HEK293 (cell line): ENCODE results near the gene FANCC.

Experiments used
- CTCF ChIA-PET: fragments of 350-600 bp; formaldehyde crosslinking; extraction: SDS; loops from one replicate; lab custom pipeline; 2021; ENCODE audit warnings: antibody characterized with exemption; lab: Yijun Ruan, JAX
- POLR2A ChIA-PET: fragments of 300-600 bp; formaldehyde crosslinking; extraction: SDS; loops from one replicate; lab custom pipeline; 2020; ENCODE audit warnings: antibody characterized with exemption, inconsistent platforms; lab: Yijun Ruan, JAX
- H3K27ac ChIP-seq: fragments of 200-500 bp; sonication (Bioruptor generic); 2 replicates; pipeline ENCODE4 v1.5.1; 2014; ENCODE audit warnings: low read depth, low read length, control low read depth, inconsistent platforms; ENCODE audit errors: extremely low read depth
- H3K36me3 ChIP-seq, 2 experiments: fragments of 200-500 bp in 1 of 2; sonication (Bioruptor generic) in 1 of 2; 1 replicate in 1 of 2; 2 replicates in 1 of 2; pipeline ENCODE4 v1.5.1; 2014 to 2017; ENCODE audit warnings: inconsistent platforms in 2 of 2, low read length in 2 of 2; ENCODE audit not compliant: control insufficient read depth in 2 of 2, insufficient read depth in 1 of 2
- H3K4me1 ChIP-seq: fragments of 200-500 bp; sonication (Bioruptor generic); 2 replicates; pipeline ENCODE4 v1.5.1; 2014; ENCODE audit warnings: mild to moderate bottlenecking, low read length, inconsistent platforms; ENCODE audit not compliant: control insufficient read depth, insufficient read depth
- H3K4me3 ChIP-seq: 2 replicates; pipeline ENCODE4 v1.5.1; 2011; ENCODE audit warnings: low read depth, mild to moderate bottlenecking, control low read depth, low read length, moderate library complexity
- H3K9me3 ChIP-seq: fragments of 200-500 bp; sonication (Bioruptor generic); 2 replicates; pipeline ENCODE4 v1.5.1; 2014; ENCODE audit warnings: low read depth, low read length, inconsistent platforms; ENCODE audit not compliant: control insufficient read depth, insufficient read depth
- SETDB1 ChIP-seq: IDR thresholded peaks from one replicate; pipeline ENCODE4 v1.6.1; 2017; ENCODE audit warnings: mild to moderate bottlenecking, low read length, moderate library complexity, mixed read lengths; ENCODE audit not compliant: insufficient read length
- TRIM28 ChIP-seq: IDR thresholded peaks from 2 replicates; pipeline ENCODE4 v1.6.1; 2011; ENCODE audit warnings: low read length, control low read depth, borderline replicate concordance
- ZBTB26 ChIP-seq: fragments of 450-650 bp; formaldehyde crosslinking; optimal IDR thresholded peaks from 2 replicates; pipeline ENCODE3; 2016; ENCODE audit warnings: missing biosample characterization, mild to moderate bottlenecking, missing genetic modification characterization
- ZNF18 ChIP-seq: fragments of 450-650 bp; formaldehyde crosslinking; IDR thresholded peaks from 2 replicates; pipeline ENCODE4 v1.5.1; 2016; ENCODE audit warnings: missing biosample characterization, missing genetic modification characterization
- ZNF184 ChIP-seq: fragments of 450-650 bp; IDR thresholded peaks from 2 replicates; pipeline ENCODE4 v1.5.1; 2018; ENCODE audit warnings: missing biosample characterization, mild to moderate bottlenecking, missing genetic modification characterization
- ZNF214 ChIP-seq: fragments of 450-650 bp; formaldehyde crosslinking; IDR thresholded peaks from 2 replicates; pipeline ENCODE4 v1.5.1; 2017; ENCODE audit warnings: missing biosample characterization, mild to moderate bottlenecking, missing genetic modification characterization, borderline replicate concordance
- ZNF37A ChIP-seq: fragments of 450-650 bp; IDR thresholded peaks from 2 replicates; pipeline ENCODE4 v1.5.1; 2018; ENCODE audit warnings: missing biosample characterization, missing genetic modification characterization
- ZNF510 ChIP-seq: fragments of 450-650 bp; formaldehyde crosslinking; IDR thresholded peaks from 2 replicates; pipeline ENCODE4 v1.5.1; 2018; ENCODE audit warnings: mild to moderate bottlenecking, missing genetic modification characterization, missing biosample characterization; ENCODE audit not compliant: insufficient replicate concordance
- ZNF529 ChIP-seq: fragments of 450-650 bp; formaldehyde crosslinking; IDR thresholded peaks from 2 replicates; pipeline ENCODE4 v1.5.1; 2017; ENCODE audit warnings: missing genetic modification characterization, missing biosample characterization; ENCODE audit not compliant: insufficient replicate concordance
- ZNF549 ChIP-seq: fragments of 450-650 bp; IDR thresholded peaks from 2 replicates; pipeline ENCODE4 v1.5.1; 2018; ENCODE audit warnings: missing biosample characterization, missing genetic modification characterization, mild to moderate bottlenecking, inconsistent platforms, moderate library complexity
- ZNF626 ChIP-seq: fragments of 450-650 bp; sonication (Bioruptor Pico); formaldehyde crosslinking; IDR thresholded peaks from 2 replicates; pipeline ENCODE4 v1.5.1; 2018; ENCODE audit warnings: missing biosample characterization, missing genetic modification characterization, inconsistent platforms
- ZNF785 ChIP-seq: fragments of 450-650 bp; formaldehyde crosslinking; IDR thresholded peaks from 2 replicates; pipeline ENCODE4 v1.5.1; 2016; ENCODE audit warnings: missing biosample characterization, missing genetic modification characterization
- ZNF830 ChIP-seq: fragments of 450-650 bp; IDR thresholded peaks from 2 replicates; pipeline ENCODE4 v1.5.0; 2018; ENCODE audit warnings: missing biosample characterization, missing genetic modification characterization, low read depth, mild to moderate bottlenecking, moderate library complexity
- TF ChIP-seq, protein P1 (sequence below): fragments of 450-650 bp; formaldehyde crosslinking; conservative IDR thresholded peaks from 2 replicates; pipeline ENCODE4 v1.5.1; 2016; ENCODE audit warnings: low read depth, missing biosample characterization, missing genetic modification characterization
- TF ChIP-seq, protein P2 (sequence below): fragments of 450-650 bp; formaldehyde crosslinking; IDR thresholded peaks from 2 replicates; pipeline ENCODE4 v1.5.1; 2016; ENCODE audit warnings: missing biosample characterization, missing genetic modification characterization

FANCC gene

DNA sequence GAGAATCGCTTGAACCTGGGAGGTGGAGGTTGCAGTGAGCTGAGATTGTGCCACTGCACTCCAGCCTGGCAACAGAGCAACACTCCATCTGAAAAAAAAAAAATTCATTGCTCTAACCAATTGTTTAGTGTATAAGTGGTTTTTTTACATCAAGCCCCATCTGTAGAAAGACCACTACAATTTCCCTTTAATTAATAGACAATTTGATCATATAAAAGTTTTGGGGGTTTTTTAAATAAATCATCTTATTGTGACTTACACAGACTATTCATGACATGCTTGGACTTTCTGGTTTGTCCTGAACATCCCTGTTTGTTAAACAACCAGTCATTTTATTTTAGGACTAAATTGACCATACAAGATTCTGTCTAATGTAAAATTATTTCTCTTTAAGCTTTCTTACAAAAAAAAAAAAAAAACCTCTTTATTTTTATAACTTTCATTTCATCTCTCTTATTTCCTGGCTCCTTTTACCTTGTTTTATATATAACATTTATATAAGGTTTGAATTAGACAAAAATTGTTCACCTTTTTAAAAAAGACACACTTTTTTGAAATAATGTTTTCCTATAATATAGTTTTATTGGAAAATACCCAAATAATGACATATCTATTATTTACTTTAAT, 9.8 kb upstream of the FANCC start:
- CTCF ChIA-PET = interaction anchor here (0.7 to 1.8 kb wide), 2 partner anchors 9 to 518 kb away, joined by 5 to 7 read pairs; no protein-coding TSS in a partner anchor

More for the DNA sequence above, 9.8 kb upstream of the FANCC start:
- H3K36me3 ChIP-seq = no peaks in the 10 kb centered on the region
- TF ChIP-seq ZNF184 (tag by site-specific recombination) = peak; percentile 76
- no peak for TF ChIP-seq ZNF785 (tag by site-specific recombination)
- no peak for TF ChIP-seq ZNF18 (tag by site-specific recombination)
- TF ChIP-seq, protein P1, sequence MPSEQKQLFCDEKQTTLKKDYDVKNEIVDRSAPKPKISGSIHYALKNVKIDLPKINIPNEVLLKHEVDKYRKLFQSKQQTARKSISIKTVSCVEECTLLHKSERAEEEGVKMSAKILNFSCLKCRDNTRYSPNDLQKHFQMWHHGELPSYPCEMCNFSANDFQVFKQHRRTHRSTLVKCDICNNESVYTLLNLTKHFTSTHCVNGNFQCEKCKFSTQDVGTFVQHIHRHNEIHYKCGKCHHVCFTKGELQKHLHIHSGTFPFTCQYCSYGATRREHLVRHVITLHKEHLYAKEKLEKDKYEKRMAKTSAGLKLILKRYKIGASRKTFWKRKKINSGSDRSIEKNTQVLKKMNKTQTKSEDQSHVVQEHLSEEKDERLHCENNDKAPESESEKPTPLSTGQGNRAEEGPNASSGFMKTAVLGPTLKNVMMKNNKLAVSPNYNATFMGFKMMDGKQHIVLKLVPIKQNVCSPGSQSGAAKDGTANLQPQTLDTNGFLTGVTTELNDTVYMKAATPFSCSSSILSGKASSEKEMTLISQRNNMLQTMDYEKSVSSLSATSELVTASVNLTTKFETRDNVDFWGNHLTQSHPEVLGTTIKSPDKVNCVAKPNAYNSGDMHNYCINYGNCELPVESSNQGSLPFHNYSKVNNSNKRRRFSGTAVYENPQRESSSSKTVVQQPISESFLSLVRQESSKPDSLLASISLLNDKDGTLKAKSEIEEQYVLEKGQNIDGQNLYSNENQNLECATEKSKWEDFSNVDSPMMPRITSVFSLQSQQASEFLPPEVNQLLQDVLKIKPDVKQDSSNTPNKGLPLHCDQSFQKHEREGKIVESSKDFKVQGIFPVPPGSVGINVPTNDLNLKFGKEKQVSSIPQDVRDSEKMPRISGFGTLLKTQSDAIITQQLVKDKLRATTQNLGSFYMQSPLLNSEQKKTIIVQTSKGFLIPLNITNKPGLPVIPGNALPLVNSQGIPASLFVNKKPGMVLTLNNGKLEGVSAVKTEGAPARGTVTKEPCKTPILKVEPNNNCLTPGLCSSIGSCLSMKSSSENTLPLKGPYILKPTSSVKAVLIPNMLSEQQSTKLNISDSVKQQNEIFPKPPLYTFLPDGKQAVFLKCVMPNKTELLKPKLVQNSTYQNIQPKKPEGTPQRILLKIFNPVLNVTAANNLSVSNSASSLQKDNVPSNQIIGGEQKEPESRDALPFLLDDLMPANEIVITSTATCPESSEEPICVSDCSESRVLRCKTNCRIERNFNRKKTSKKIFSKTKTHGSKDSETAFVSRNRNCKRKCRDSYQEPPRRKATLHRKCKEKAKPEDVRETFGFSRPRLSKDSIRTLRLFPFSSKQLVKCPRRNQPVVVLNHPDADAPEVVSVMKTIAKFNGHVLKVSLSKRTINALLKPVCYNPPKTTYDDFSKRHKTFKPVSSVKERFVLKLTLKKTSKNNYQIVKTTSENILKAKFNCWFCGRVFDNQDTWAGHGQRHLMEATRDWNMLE (tag by site-specific recombination) = peak; percentile 40; the same call in 1 of the 2 replicates
- no peak for TF ChIP-seq ZNF830 (tag by site-specific recombination)
- TF ChIP-seq TRIM28 = peak; percentile 91; the same call in 1 of the 2 replicates
- no peak for TF ChIP-seq ZNF510 (tag by site-specific recombination)
- TF ChIP-seq ZBTB26 = no peak
- TF ChIP-seq ZNF214 (tag by site-specific recombination) = peak; percentile 27; the same call in 1 of the 2 replicates
- 0 out of 2 replicates have a peak, but pooled peaks have one; percentile 44 for TF ChIP-seq ZNF549 (tag by site-specific recombination)
- TF ChIP-seq ZNF626 (tag by site-specific recombination) = peak; percentile 85
- TF ChIP-seq ZNF37A (tag by site-specific recombination) = 0 out of 2 replicates have a peak, but pooled peaks have one; percentile 14
- TF ChIP-seq, protein P2, sequence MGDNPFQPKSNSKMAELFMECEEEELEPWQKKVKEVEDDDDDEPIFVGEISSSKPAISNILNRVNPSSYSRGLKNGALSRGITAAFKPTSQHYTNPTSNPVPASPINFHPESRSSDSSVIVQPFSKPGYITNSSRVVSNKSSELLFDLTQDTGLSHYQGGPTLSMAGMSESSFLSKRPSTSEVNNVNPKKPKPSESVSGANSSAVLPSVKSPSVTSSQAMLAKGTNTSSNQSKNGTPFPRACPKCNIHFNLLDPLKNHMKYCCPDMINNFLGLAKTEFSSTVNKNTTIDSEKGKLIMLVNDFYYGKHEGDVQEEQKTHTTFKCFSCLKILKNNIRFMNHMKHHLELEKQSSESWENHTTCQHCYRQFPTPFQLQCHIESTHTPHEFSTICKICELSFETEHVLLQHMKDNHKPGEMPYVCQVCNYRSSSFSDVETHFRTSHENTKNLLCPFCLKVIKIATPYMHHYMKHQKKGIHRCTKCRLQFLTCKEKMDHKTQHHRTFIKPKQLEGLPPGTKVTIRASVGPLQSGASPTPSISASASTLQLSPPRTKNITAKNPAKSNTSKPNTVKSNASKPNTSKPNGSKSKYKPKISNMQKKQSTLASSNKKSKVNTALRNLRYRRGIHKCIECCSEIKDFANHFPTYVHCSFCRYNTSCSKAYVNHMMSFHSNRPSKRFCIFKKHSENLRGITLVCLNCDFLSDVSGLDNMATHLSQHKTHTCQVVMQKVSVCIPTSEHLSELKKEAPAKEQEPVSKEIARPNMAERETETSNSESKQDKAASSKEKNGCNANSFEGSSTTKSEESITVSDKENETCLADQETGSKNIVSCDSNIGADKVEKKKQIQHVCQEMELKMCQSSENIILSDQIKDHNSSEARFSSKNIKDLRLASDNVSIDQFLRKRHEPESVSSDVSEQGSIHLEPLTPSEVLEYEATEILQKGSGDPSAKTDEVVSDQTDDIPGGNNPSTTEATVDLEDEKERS (tag by site-specific recombination) = peak; percentile 59; the same call in 1 of the 2 replicates
- TF ChIP-seq SETDB1 = peak; percentile 100
- peak; percentile 44 for TF ChIP-seq ZNF529 (tag by site-specific recombination)
- no peaks in the 10 kb centered on the region for H3K4me1 ChIP-seq
- H3K9me3 ChIP-seq = no peaks in the 10 kb centered on the region
- H3K4me3 ChIP-seq = no peak overlapping the region
- POLR2A ChIA-PET = no interaction called here
- no peak overlapping the region for H3K27ac ChIP-seq
